CD4-positive, alpha-beta T cell treated with Interleukin-15 for 4 hours (primary cell): Measurements from ENCODE around the gene ADGB.
"Not testable (repeated sequence)": the region's sequence is repeated elsewhere in the genome, so short reads cannot be mapped to it uniquely, and the experiment has no call there.

Experiments
- DNase-seq: peaks from one replicate; pipeline ENCODE4 v3.0.0-alpha.2; 2020; ENCODE audit warnings: low spot score

ADGB gene

GRCh38 chr6:146768722-146769121 is 169.9 kb downstream of the ADGB start:
- DNase-seq, result no peak

GRCh38 chr6:146770275-146770964 is 171.6 kb downstream of the ADGB start:
- no peak for DNase-seq

- DNase-seq, result peak; percentile 18
Observed at GRCh38 chr6:146770965-146771735, 172.4 kb downstream of the ADGB start.

- DNase-seq, result no peak
Observed at GRCh38 chr6:146775220-146775619, 176.4 kb downstream of the ADGB start.

- no peak for DNase-seq
Observed at GRCh38 chr6:146781836-146782235, 183.1 kb downstream of the ADGB start.

GRCh38 chr6:146785001-146785585 is 186.3 kb downstream of the ADGB start:
- DNase-seq, result peak; percentile 24

- DNase-seq, result no peak
Observed at GRCh38 chr6:146787876-146788508, 189.2 kb downstream of the ADGB start.

- DNase-seq, result no peak
Observed at GRCh38 chr6:146790561-146791091, 191.9 kb downstream of the ADGB start.

- no peak for DNase-seq
Observed at GRCh38 chr6:146791930-146792329, 193.2 kb downstream of the ADGB start.

GRCh38 chr6:146793218-146793617 is 194.4 kb downstream of the ADGB start:
- not testable (repeated sequence) for DNase-seq

- no peak for DNase-seq
Observed at GRCh38 chr6:146795479-146796133, 196.8 kb downstream of the ADGB start.

GRCh38 chr6:146803167-146803566 is 204.4 kb downstream of the ADGB start:
- not testable (repeated sequence) for DNase-seq

GRCh38 chr6:146803601-146804000 is 204.8 kb downstream of the ADGB start:
- no peak for DNase-seq

GRCh38 chr6:146805546-146806325 is 207.0 kb downstream of the ADGB start:
- DNase-seq, result no peak

GRCh38 chr6:146809014-146809413 is 210.2 kb downstream of the ADGB start:
- DNase-seq, result not testable (repeated sequence)

GRCh38 chr6:146812811-146813321 is 214.1 kb downstream of the ADGB start:
- not testable (repeated sequence) for DNase-seq

- DNase-seq, result no peak
Observed at GRCh38 chr6:146813554-146813953, 214.8 kb downstream of the ADGB start.

GRCh38 chr6:146814148-146814750 is 215.5 kb downstream of the ADGB start:
- no peak for DNase-seq

- not testable (repeated sequence) for DNase-seq
Observed at GRCh38 chr6:146815511-146816462, 217.0 kb downstream of the ADGB start.
